HepG2 (cell line): ENCODE measurements around the gene WNT3A.

Source experiments
- HNRNPL ChIP-seq: fragments of 200-400 bp; formaldehyde crosslinking; IDR thresholded peaks from 2 replicates; pipeline ENCODE4 v1.6.1; 2017; ENCODE audit warnings: mild to moderate bottlenecking, low read depth, low read length
- HNRNPLL ChIP-seq: fragments of 200-400 bp; formaldehyde crosslinking; IDR thresholded peaks from 2 replicates; pipeline ENCODE4 v1.6.1; 2017; ENCODE audit warnings: mild to moderate bottlenecking, low read depth, low read length; ENCODE audit not compliant: poor library complexity, severe bottlenecking
- MYC ChIP-seq: sonication (generic); formaldehyde crosslinking; IDR thresholded peaks from 2 replicates; pipeline ENCODE4 v1.9.0; 2021; ENCODE audit warnings: missing genetic modification reagents, borderline replicate concordance
- ZFP1 ChIP-seq: IDR thresholded peaks from 2 replicates; pipeline ENCODE4 v1.6.1; 2016
- ZKSCAN8 ChIP-seq: IDR thresholded peaks from 2 replicates; pipeline ENCODE4 v1.6.1; 2016; ENCODE audit warnings: borderline replicate concordance, missing genetic modification reagents, missing compliant biosample characterization
- TF ChIP-seq, protein P1 (sequence below): sonication (generic); formaldehyde crosslinking; IDR thresholded peaks from 2 replicates; pipeline ENCODE4 v1.5.0; 2020; ENCODE audit warnings: mild to moderate bottlenecking, missing genetic modification reagents, moderate library complexity

DNA sequence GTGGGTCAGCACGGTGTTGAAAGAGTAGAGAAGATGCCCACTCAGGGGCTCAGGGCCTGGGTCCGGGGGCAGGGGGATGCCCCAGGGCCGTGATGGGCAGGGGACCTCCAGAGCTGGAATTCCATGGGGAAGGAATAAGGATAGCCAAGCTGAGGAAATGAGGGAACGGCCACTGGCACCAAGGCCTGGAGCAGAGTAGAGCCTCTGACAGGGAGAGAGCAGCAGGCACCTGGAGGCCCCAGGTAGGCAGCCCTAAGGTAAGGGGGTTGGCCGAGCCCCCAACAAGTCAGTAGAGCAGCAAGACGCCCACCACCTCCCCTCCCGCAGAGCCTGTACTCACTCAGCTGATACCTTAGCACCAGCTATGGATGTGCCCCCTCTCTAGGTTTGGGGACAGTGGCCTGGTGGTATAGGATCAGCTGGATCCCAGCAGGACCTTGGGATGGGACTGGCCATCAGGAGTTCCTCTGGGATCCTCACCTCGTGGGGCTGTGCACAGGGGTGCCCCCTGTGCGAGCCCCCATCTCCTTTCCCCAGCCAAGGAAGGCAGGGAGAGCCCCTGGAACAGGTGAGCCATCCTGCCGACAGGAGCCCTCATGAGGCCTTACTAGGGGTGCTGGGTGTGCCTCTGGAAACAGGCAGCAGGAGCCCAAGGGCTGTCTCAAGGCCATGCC lies 54.8 kb downstream of the WNT3A start:
- TF ChIP-seq ZKSCAN8 (CRISPR knock-in tag) (no peak), HNRNPL (no peak), MYC (CRISPR knock-in tag) (no peak), ZFP1 (no peak), HNRNPLL (no peak)
- TF ChIP-seq, protein P1, sequence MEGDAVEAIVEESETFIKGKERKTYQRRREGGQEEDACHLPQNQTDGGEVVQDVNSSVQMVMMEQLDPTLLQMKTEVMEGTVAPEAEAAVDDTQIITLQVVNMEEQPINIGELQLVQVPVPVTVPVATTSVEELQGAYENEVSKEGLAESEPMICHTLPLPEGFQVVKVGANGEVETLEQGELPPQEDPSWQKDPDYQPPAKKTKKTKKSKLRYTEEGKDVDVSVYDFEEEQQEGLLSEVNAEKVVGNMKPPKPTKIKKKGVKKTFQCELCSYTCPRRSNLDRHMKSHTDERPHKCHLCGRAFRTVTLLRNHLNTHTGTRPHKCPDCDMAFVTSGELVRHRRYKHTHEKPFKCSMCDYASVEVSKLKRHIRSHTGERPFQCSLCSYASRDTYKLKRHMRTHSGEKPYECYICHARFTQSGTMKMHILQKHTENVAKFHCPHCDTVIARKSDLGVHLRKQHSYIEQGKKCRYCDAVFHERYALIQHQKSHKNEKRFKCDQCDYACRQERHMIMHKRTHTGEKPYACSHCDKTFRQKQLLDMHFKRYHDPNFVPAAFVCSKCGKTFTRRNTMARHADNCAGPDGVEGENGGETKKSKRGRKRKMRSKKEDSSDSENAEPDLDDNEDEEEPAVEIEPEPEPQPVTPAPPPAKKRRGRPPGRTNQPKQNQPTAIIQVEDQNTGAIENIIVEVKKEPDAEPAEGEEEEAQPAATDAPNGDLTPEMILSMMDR (CRISPR knock-in tag) = no peak
